Adipose tissue (tissue), 3 donors: ENCODE measurements around the gene IGFL2. TPM values are rescaled to one million over a fixed set of nuclear protein-coding genes. Genes with fewer than 3 reads are reported as not detected.
"Not testable (repeated sequence)": the region's sequence is repeated elsewhere in the genome, so short reads cannot be mapped to it uniquely, and the experiment has no call there.

Source experiments
- H3K27ac ChIP-seq: one replicate; pipeline ENCODE4 v1.5.1; 2013; ENCODE audit warnings: low read depth, low read length
- WGBS, 3 donors: extraction: QIAGEN DNeasy Blood & Tissue Kit; methylation state at CpG; one replicate each; pipeline ENCODE4 v1.1.7; 2013; 5-methylcytosine and 5-hydroxymethylcytosine counted together
- polyA plus RNA-seq, 3 donors: library from polyadenylated mRNA; stranded (reverse); fragments of 200-250 nt; gene quantifications; one replicate each; pipeline ENCODE4 v1.2.3, GENCODE V29; 2013
- donor health status: healthy with polysubstance abuse.
- donor health status: Bipolar disorder and iron deficiency.
- donor health status: healthy.

IGFL2 gene
- polyA plus RNA-seq, 3 donors = 0.09 to 1.1 (median 0.22) TPM

DNA sequence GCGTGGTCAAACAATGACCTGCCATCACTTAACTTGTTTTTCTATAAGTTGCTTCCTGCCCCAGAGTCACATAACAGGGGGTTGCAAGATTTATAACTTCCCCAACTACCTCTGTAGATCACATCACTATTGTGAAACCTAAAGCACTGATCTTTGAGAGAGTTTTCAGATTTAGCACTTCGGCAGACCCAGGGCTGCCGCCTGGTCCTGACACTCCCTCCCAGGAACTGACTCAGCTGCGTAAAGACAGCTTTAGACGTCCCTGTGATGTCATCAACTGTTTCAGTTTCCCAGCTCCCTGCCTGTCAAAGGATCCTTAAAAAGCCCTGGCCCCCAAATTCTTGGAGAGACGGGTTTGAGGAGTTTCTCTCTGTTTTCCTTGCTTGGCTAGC lies 33.3 kb downstream of the IGFL2 start:
- H3K27ac ChIP-seq = no peak overlapping the region
- WGBS, 3 donors = 25 to 62% (median 27%) methylated on average over 6 of the region's 6 CpGs

GRCh38 chr19:46182476-46182875 lies 34.4 kb downstream of the IGFL2 start:
- H3K27ac ChIP-seq = no peak overlapping the region
- WGBS, 3 donors = 87 to 88% (median 87%) methylated on average over 8 of the region's 8 CpGs

DNA sequence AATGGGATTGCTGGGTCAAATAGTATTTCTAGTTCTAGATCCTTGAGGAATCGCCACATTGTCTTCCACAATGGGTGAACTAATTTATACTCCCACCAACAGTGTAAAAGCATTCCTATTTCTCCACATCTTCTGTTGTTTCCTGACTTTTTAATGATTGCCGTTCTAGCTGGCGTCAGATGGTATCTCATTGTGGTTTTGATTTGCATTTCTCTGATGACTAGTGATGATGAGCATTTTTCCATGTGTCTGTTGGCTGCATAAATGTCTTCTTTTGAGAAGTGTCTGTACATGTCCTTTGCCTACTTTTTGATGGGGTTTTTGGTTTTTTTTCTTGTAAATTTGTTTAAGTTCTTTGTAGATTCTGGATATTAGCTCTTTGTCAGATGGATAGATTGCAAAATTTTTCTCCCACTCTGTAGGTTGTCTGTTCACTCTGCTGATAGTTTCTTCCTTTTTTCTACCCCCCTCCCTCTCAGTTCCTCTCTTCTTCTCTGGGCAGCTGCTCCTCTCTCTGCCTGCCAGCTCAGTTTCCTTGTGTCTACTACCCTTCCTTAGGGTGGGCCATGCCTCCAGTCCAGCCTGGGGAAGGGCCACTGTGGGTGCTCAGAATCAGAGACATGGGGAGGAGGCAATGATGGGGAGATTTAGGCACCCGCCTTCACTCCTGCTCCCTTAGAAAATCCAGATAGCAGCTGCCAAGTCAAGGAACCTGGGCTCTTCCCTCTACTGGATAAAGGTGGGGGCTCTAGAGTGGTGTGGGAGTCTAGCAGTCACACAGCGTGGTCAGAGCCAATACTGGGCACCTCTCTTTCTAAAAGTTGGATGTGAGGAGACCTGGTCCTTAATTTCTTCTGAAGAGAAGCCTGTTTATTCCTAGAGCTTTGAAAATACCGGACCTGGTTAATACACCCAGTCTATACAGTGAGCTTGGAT lies 37.0 kb downstream of the IGFL2 start:
- not testable (repeated sequence) for H3K27ac ChIP-seq
- 63 to 81% (median 73%) methylated on average over 6 of the region's 6 CpGs for WGBS, 3 donors

GRCh38 chr19:46186101-46186716 lies 38.2 kb downstream of the IGFL2 start:
- 67 to 85% (median 79%) methylated on average over 20 of the region's 20 CpGs for WGBS, 3 donors
- no peak overlapping the region for H3K27ac ChIP-seq

- H3K27ac ChIP-seq = no peak overlapping the region
- WGBS, 3 donors = 27 to 48% (median 38%) methylated on average over 5 of the region's 5 CpGs
These were observed 38.7 kb downstream of the IGFL2 start for GRCh38 chr19:46186717-46187101.

- WGBS, 3 donors = 48 to 60% (median 59%) methylated on average over 8 of the region's 8 CpGs
- no peak overlapping the region for H3K27ac ChIP-seq
These were observed 42.2 kb downstream of the IGFL2 start for GRCh38 chr19:46189971-46190888.

DNA sequence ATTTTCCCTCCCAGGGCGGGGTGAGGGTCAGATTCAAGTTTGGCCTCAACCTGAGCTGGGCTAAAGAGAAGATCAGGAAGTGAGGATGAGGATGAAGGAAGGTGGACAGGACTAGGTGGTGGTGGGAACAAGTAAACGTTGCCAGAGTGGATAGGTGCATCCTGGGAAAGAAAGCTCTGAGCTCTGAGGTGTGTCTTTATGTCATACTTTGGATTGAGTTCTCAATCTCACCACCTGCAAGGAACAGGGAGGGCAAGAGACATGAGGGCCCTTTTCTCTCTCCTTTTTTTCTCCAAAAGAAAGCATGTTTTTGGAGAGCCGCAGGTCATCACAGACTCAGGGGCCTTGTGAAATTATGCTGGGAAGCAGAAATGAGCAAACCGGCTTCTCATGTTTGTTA lies 43.3 kb downstream of the IGFL2 start:
- WGBS, 3 donors = 71 to 80% (median 74%) methylated on average over 4 of the region's 4 CpGs
- H3K27ac ChIP-seq = no peak overlapping the region

DNA sequence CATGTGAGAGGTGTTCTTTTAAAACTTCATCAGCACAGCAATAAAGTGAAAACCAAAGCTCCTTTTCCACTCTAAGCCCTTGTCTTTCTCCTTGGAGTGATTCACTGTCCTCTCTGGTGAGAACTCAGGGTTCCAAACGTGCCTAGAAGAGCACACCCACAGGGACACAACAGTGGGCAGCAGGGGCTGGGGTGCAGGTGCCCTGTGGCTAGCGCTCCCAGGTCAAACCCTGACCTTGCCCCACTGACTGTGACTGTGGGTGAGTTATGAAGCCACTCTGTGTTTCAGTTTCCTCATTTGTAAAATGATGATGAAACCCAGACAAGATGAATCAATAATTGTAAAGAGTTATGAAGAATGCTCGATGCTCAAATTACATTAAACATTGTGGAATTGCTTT lies 43.9 kb downstream of the IGFL2 start:
- H3K27ac ChIP-seq = no peak overlapping the region
- 41 to 45% (median 45%) methylated on average over 3 of the region's 3 CpGs for WGBS, 3 donors

GRCh38 chr19:46192626-46192991 lies 44.6 kb downstream of the IGFL2 start:
- 74 to 82% (median 76%) methylated on average over 5 of the region's 5 CpGs for WGBS, 3 donors
- H3K27ac ChIP-seq = not testable (repeated sequence)

- WGBS, 3 donors = 30 to 57% (median 32%) methylated on average over 11 of the region's 11 CpGs
- no peak overlapping the region for H3K27ac ChIP-seq
These were observed 45.1 kb downstream of the IGFL2 start for GRCh38 chr19:46192992-46193650.

- 71 to 80% (median 74%) methylated on average over 4 of the region's 4 CpGs for WGBS, 3 donors
- H3K27ac ChIP-seq = no peak overlapping the region
These were observed 45.6 kb downstream of the IGFL2 start for GRCh38 chr19:46193678-46194077.

DNA sequence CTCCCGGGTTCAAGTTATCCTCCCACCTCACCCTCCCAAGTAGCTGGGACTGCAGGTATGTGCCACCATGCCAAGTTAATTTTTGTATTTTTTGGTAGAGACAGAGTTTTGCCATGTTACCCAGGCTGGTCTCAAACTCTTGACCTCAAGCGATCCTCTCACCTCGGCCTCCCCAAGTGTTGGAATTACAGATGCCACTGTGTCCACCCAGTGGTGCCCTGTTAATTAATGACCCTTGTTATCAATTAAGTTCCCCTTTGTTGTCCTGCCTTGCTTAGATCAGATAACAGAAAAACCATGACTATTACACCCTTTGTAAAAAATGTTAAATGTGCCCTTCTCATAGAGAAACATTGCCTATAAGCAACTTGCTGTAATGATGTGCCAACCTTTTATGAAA lies 47.1 kb downstream of the IGFL2 start:
- no peak overlapping the region for H3K27ac ChIP-seq
- 92 to 97% (median 96%) methylated on average over 3 of the region's 3 CpGs for WGBS, 3 donors

DNA sequence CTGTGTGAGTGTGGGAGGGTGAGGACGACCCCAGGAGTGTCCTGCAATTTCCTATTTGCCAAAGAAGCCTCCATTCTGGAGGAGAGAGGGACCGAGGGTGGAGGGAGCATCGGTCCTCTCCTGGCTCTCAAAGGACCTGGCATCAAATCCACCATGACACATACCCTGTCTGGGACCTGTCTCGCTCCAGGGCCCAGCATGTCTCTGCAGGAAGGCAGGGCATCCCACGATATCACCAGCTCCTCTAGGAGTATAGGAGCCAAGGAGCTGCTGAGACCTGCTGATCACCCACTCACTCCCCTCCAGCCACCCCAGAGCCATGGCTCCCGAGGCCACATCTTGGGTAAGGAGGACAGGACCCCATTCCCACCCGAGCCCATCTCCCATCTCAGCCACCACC lies 47.9 kb downstream of the IGFL2 start:
- WGBS, 3 donors = 72 to 74% (median 73%) methylated on average over 6 to 7 of the region's 7 CpGs
- H3K27ac ChIP-seq = not testable (repeated sequence)

DNA sequence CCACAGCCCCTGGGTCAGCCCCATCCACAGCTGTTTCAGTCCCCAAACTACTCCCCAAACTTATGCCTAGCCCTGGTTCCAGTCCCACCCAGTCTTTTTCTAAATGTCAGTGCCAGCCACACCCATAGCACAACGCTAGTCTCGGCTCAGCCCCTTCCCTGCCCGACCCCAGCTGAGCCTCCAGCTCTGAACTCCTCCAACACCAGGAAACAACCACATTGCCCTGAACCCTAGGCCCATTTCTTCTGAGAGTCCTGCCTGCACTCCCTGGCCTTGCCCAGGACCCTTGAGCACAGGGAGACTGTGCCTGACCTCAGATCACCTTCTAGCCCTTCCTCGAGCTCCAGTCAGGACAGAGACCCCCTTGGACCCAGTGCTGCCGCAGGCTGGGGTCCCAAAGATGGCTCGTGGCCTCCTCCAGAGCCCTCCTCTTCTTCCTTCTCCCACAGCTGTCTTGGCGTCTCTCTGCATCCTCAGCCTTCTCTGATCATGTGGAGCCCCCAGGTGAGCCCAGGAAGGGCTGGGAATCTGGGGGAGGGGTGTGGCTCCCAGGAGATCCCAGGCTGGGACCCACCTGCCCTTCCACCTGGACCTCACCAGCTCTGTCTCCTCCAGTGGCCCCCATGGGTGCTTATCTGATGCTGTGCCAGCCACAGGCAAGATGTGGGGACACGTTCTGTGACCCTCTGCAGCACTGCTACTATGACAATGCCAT lies 48.5 kb downstream of the IGFL2 start:
- H3K27ac ChIP-seq = no peak overlapping the region
- 64 to 66% (median 64%) methylated on average over 8 of the region's 8 CpGs for WGBS, 3 donors

DNA sequence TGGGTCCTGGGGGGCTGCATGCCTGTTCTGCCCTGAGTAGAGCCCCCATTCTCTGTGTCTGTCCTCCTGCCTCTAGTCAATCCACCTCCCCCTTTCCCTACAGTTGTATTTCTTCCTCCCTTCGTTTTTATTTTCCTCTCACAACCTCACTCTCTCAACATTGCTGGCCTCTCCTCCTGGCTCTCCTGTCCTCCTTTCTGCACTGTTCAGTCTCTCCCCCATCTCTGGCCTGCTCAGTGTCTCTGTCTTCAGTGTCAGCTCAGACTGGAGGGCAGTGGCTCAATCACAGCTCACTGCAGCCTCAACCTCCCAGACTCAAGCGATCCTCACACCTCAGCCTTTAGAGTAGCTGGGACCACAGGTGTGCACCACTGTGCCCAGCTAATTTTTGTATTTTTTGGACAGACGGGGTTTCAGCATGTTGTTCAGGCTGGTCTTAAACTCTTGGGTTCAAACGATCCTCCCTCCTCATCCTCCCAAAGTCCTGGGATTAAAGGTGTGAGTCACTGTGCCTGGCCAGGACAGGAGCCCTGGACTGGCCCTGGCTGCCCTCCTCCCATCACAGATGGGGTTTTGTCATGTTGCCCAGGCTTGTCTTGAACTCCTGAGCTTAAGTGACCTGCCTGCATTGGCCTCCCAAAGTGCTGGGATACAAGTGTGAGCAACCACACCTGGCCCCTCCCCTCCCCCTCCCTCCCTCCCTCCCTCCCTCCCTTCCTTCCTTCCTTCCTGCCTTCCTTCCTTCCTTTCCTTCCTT lies 49.5 kb downstream of the IGFL2 start:
- H3K27ac ChIP-seq = no peak overlapping the region
- 64 to 72% (median 65%) methylated on average over 4 of the region's 4 CpGs for WGBS, 3 donors

- H3K27ac ChIP-seq = no peak overlapping the region
- WGBS, 3 donors = 62 to 72% (median 65%) methylated on average over 3 of the region's 3 CpGs
These were observed 50.7 kb downstream of the IGFL2 start for GRCh38 chr19:46198756-46199155.
